Measurements from ENCODE around the gene SMARCAL1. TPM values are rescaled to one million over a fixed set of nuclear protein-coding genes. Genes with fewer than 3 reads are reported as not detected.

The SMARCAL1 gene
- total RNA-seq, 2 donors from 2014 or later = 29.1 to 35.1 TPM

- Histone ChIP-seq H3K36me3 (ENCODE audit: control insufficient read depth, insufficient read depth, low read length) (no peaks in the 10 kb centered on the region), H3K9ac (ENCODE audit: extremely low read depth, low read length, poor library complexity, severe bottlenecking) (no peak overlapping the region), H3K27ac (ENCODE audit: low read depth, low read length) (no peak overlapping the region), H3K4me3 (ENCODE audit: low read length) (peak overlapping the region; percentile 77), H3K4me1 (ENCODE audit: control insufficient read depth, insufficient read depth, low read length) (peaks cover 11% of the 10 kb centered on the region), H3K9me3 (ENCODE audit: control insufficient read depth, low read length) (no peaks in the 10 kb centered on the region), H3K27me3 (ENCODE audit: control insufficient read depth, insufficient read depth, low read length, poor library complexity, severe bottlenecking) (peaks cover 42% of the 10 kb centered on the region)
- DNase-seq = peak; percentile 74
- Mint-ChIP-seq H3K9me3 (no peaks in the 10 kb centered on the region), H3K4me1 (peaks cover 18% of the 10 kb centered on the region), H3K4me3 (peak overlapping the region; percentile 66), H3K27me3 (ENCODE audit: insufficient read depth) (peaks cover 77% of the 10 kb centered on the region), H3K27ac (no peak overlapping the region), H3K36me3 (ENCODE audit: low read depth) (no peaks in the 10 kb centered on the region)
- no peak for TF ChIP-seq CTCF (conservative IDR thresholded peaks at IDR 0.05)
- 0 to 3% methylated on average over 3 to 52 of the region's 53 CpGs for WGBS, 2 experiments (ENCODE audit: insufficient coverage in 1 of 2, insufficient read length in 1 of 2)
Measured at GRCh38 chr2:216370961-216371712, 41.1 kb upstream of the SMARCAL1 start.

DNA sequence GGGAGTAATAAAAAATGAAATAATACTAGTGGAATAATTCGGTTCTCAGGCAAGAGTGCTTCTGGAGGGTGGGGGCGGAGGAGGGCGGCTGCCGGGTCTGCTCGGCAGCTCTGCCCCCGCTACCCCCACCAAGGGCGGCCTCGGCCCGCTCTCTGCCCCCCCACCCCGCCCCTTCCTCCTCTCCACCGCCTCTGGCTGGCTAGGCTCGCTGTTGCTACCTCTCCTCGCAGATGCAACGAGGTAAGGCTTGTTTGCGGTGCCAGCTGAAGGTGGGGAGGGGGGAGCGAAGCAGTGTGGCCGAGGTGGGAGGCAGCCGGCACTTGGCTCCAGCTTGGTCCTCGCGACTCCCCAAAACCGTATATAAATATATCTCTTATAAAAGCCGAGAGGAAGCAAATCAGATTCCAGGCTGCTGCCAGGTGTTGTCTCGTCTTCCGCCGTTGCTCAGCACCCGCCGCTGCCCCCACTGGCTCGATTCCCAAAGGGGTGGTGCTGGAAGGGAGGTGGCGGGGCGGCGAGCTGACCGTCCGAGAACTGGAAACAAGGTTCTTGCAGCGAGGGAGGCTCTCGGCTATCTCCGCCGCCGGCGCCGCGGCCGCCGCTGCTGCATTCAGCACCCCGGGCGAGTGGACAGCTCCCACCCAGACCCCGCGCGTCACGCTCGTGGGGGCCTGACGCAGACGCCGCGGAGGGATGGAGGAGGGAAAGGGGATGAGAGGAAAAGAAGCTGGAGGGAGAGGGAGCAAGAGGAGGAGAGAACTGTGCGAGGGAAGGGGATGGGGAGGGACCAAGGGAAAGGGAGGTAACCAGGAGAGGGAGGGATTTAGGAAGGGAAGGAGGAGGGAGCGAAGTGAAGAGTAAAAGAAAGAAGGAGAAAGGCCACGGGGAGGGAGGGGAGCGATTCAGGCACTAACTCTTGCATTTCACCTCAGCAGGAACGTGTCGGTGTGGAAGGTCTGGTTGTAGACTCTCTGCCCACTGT, 40.3 kb upstream of the SMARCAL1 start, which contains the start of gene MARCHF4:
TSS of gene MARCHF4 (minus strand) at position 763 of the 982 bp plus-strand sequence. CDS start 2,223 bp downstream, outside the sequence.
- Histone ChIP-seq H3K27ac (ENCODE audit: low read depth, low read length) (no peak within 1 kb of the TSS), H3K9ac (ENCODE audit: extremely low read depth, low read length, poor library complexity, severe bottlenecking) (no peak within 1 kb of the TSS), H3K4me1 (ENCODE audit: control insufficient read depth, insufficient read depth, low read length) (peaks cover 7% of the 10 kb centered on the region), H3K36me3 (ENCODE audit: control insufficient read depth, insufficient read depth, low read length) (no peaks in the 10 kb centered on the region), H3K4me3 (ENCODE audit: low read length) (peak within 1 kb of the TSS; percentile 77), H3K27me3 (ENCODE audit: control insufficient read depth, insufficient read depth, low read length, poor library complexity, severe bottlenecking) (peaks cover 42% of the 10 kb centered on the region), H3K9me3 (ENCODE audit: control insufficient read depth, low read length) (no peaks in the 10 kb centered on the region)
- no peak within 1 kb of the TSS for H3K27ac Mint-ChIP-seq
- peak; percentile 95 for DNase-seq
- peaks cover 81% of the 10 kb centered on the region for H3K27me3 Mint-ChIP-seq (ENCODE audit: insufficient read depth)
- H3K36me3 Mint-ChIP-seq (ENCODE audit: low read depth) = no peaks in the 10 kb centered on the region
- peaks cover 18% of the 10 kb centered on the region for H3K4me1 Mint-ChIP-seq
- 0 to 3% methylated on average over 12 to 57 of the region's 60 CpGs for WGBS, 2 experiments (ENCODE audit: insufficient coverage in 1 of 2, insufficient read length in 1 of 2)
- no peak for TF ChIP-seq CTCF (conservative IDR thresholded peaks at IDR 0.05)
- peak within 1 kb of the TSS; percentile 66 for H3K4me3 Mint-ChIP-seq
- no peaks in the 10 kb centered on the region for H3K9me3 Mint-ChIP-seq

GRCh38 chr2:216372761-216373291, 39.5 kb upstream of the SMARCAL1 start:
- H3K4me3 ChIP-seq (ENCODE audit: low read length) = peak overlapping the region; percentile 77
- no peaks in the 10 kb centered on the region for H3K9me3 ChIP-seq (ENCODE audit: control insufficient read depth, low read length)
- H3K27me3 ChIP-seq (ENCODE audit: control insufficient read depth, insufficient read depth, low read length, poor library complexity, severe bottlenecking) = peaks cover 42% of the 10 kb centered on the region
- peaks cover 81% of the 10 kb centered on the region for H3K27me3 Mint-ChIP-seq (ENCODE audit: insufficient read depth)
- H3K4me1 ChIP-seq (ENCODE audit: control insufficient read depth, insufficient read depth, low read length) = peaks cover 6% of the 10 kb centered on the region
- H3K36me3 Mint-ChIP-seq (ENCODE audit: low read depth) = no peaks in the 10 kb centered on the region
- H3K9ac ChIP-seq (ENCODE audit: extremely low read depth, low read length, poor library complexity, severe bottlenecking) = no peak overlapping the region
- H3K27ac ChIP-seq (ENCODE audit: low read depth, low read length) = no peak overlapping the region
- H3K4me3 Mint-ChIP-seq = peak overlapping the region; percentile 66
- no peaks in the 10 kb centered on the region for H3K9me3 Mint-ChIP-seq
- no peak for TF ChIP-seq CTCF (conservative IDR thresholded peaks at IDR 0.05)
- H3K36me3 ChIP-seq (ENCODE audit: control insufficient read depth, insufficient read depth, low read length) = no peaks in the 10 kb centered on the region
- peaks cover 10% of the 10 kb centered on the region for H3K4me1 Mint-ChIP-seq
- whole genome bisulfite sequencing, 2 experiments (ENCODE audit: insufficient coverage in 1 of 2, insufficient read length in 1 of 2) = 31% methylated on average over 6 of the region's 6 CpGs
- no peak overlapping the region for H3K27ac Mint-ChIP-seq
- DNase-seq = no peak

Data from endodermal cell (in vitro differentiated cells).